Body of pancreas (tissue), 4 donors: ENCODE measurements around the gene GRXCR2. TPM values are rescaled to one million over a fixed set of nuclear protein-coding genes. Genes with fewer than 3 reads are reported as not detected.

Source experiments
- ATAC-seq: fragments of 150-250 bp; one replicate; pipeline ENCODE4 v1.9.1; 2016
- DNase-seq, 4 donors: peaks; one replicate each; pipeline ENCODE4 v3.0.0-alpha.2; 2019
- H3K27ac ChIP-seq, 4 donors: fragments of 200-600 bp; sonication (generic); 1 replicate in 3 of 4; 2 replicates in 1 of 4; pipeline versions ENCODE4 v1.5.1 to v1.6.1; 2016 to 2019; ENCODE audit warnings: mild to moderate bottlenecking in 1 of 4, mixed read lengths in 1 of 4, moderate library complexity in 1 of 4
- H3K27me3 ChIP-seq, 2 donors: fragments of 200-600 bp; sonication (generic); one replicate each; pipeline ENCODE4 v1.6.0; 2016; ENCODE audit warnings: mild to moderate bottlenecking in 1 of 2
- H3K36me3 ChIP-seq, 2 donors: fragments of 200-600 bp; sonication (generic); replicated peaks in 1 of 2; 2 replicates each; pipeline ENCODE4 v1.5.1; 2016; ENCODE audit warnings: low read depth in 2 of 2; ENCODE audit not compliant: insufficient read depth in 1 of 2
- H3K4me1 ChIP-seq: fragments of 200-600 bp; sonication (generic); one replicate; pipeline ENCODE4 v1.6.0; 2016
- H3K4me3 ChIP-seq, 2 donors: fragments of 200-600 bp; sonication (generic); 1 replicate in 1 of 2; 2 replicates in 1 of 2; pipeline ENCODE4 v1.5.1; 2016 to 2019
- H3K9me3 ChIP-seq, 3 donors: fragments of 200-600 bp; sonication (generic); 1 replicate in 2 of 3; 2 replicates in 1 of 3; pipeline ENCODE4 v1.5.1; 2016
- CTCF ChIP-seq, 7 experiments: fragments of 450-650 bp in 4 of 7; fragments of 200-600 bp in 3 of 7; sonication (generic) in 3 of 7; IDR thresholded peaks; one replicate each; pipeline ENCODE4 v1.5.1; 2016 to 2019; ENCODE audit warnings: antibody characterized with exemption in 7 of 7
- POLR2A ChIP-seq, 3 donors: fragments of 450-650 bp; IDR thresholded peaks; one replicate each; pipeline ENCODE4 v1.6.1; 2016; ENCODE audit warnings: antibody characterized with exemption in 3 of 3, mild to moderate bottlenecking in 2 of 3
- WGBS, 2 donors: methylation state at CpG; one replicate each; pipeline ENCODE4 v1.1.5; 2017; 5-methylcytosine and 5-hydroxymethylcytosine counted together
- intact Hi-C: fragments of 100-400 bp; cut with DNase I; formaldehyde crosslinking; loops from one replicate; pipeline ENCODE4 v1.15.1; 2023
- total RNA-seq, 2 donors: library from RNA; depleted of rRNA; stranded (reverse); fragments of >200 nt; gene quantifications; one replicate each; pipeline ENCODE4 v1.1.0, GENCODE V29; 2016

Gene GRXCR2
- total RNA-seq, 2 donors from 2014 or later = not detected

GRCh38 chr5:145889611-145890010, 16.8 kb upstream of the GRXCR2 start:
- no peak overlapping the region for H3K27ac ChIP-seq
- 84 to 90% methylated on average over 2 of the region's 2 CpGs for WGBS, 2 donors

GRCh38 chr5:145887976-145888574, 15.3 kb upstream of the GRXCR2 start:
- intact Hi-C loops = no loop called here
- Histone ChIP-seq H3K4me1 (no peaks in the 10 kb centered on the region), H3K9me3 (no peaks in the 10 kb centered on the region), H3K27me3 (no peaks in the 10 kb centered on the region), H3K27ac (no peak overlapping the region), H3K4me3 (no peak overlapping the region), H3K36me3 (no peaks in the 10 kb centered on the region)
- DNase-seq = peak; percentile 60 to 74 (median 64)
- 63 to 68% methylated on average over 5 of the region's 5 CpGs for WGBS, 2 donors
- peak; percentile 81 for ATAC-seq
- TF ChIP-seq POLR2A (IDR thresholded peaks at IDR 0.05) = no peak
- peak; percentile 60 to 83 (median 70) for TF ChIP-seq CTCF (IDR thresholded peaks at IDR 0.05)

More at GRCh38 chr5:145889611-145890010, 16.8 kb upstream of the GRXCR2 start:
- H3K9me3 ChIP-seq = no peaks in the 10 kb centered on the region
- no peaks in the 10 kb centered on the region for H3K27me3 ChIP-seq
- no peak for ATAC-seq
- no peaks in the 10 kb centered on the region for H3K36me3 ChIP-seq
- TF ChIP-seq CTCF (IDR thresholded peaks at IDR 0.05) (no peak), POLR2A (IDR thresholded peaks at IDR 0.05) (no peak)
- intact Hi-C loops = no loop called here
- no peak for DNase-seq
- H3K4me3 ChIP-seq = no peak overlapping the region
- no peaks in the 10 kb centered on the region for H3K4me1 ChIP-seq

GRCh38 chr5:145887217-145887616, 14.4 kb upstream of the GRXCR2 start:
- no peak for ATAC-seq
- no peaks in the 10 kb centered on the region for H3K9me3 ChIP-seq
- no peak for TF ChIP-seq POLR2A (IDR thresholded peaks at IDR 0.05)
- TF ChIP-seq CTCF (IDR thresholded peaks at IDR 0.05) = peak in 2 of 7 experiments; percentile 6 to 16
- H3K4me1 ChIP-seq = no peaks in the 10 kb centered on the region
- no peak for DNase-seq
- H3K36me3 ChIP-seq = no peaks in the 10 kb centered on the region
- whole genome bisulfite sequencing, 2 donors = 54 to 63% methylated on average over 3 of the region's 3 CpGs
- intact Hi-C loops = no loop called here
- H3K27me3 ChIP-seq = no peaks in the 10 kb centered on the region
- no peak overlapping the region for H3K4me3 ChIP-seq
- H3K27ac ChIP-seq = no peak overlapping the region

GRCh38 chr5:145874765-145875164, 2.0 kb upstream of the GRXCR2 start:
- Histone ChIP-seq H3K36me3 (no peaks in the 10 kb centered on the region), H3K9me3 (no peaks in the 10 kb centered on the region), H3K4me3 (no peak overlapping the region), H3K27me3 (no peaks in the 10 kb centered on the region), H3K27ac (no peak overlapping the region), H3K4me1 (no peaks in the 10 kb centered on the region)
- no peak for ATAC-seq
- no peak for DNase-seq
- WGBS, 2 donors = 88 to 89% methylated on average over 2 of the region's 2 CpGs
- no peak for TF ChIP-seq CTCF (IDR thresholded peaks at IDR 0.05)
- no peak for TF ChIP-seq POLR2A (IDR thresholded peaks at IDR 0.05)
- intact Hi-C loops = no loop called here

- H3K27ac ChIP-seq = no peak overlapping the region
- ATAC-seq (no peak), DNase-seq (no peak)
- TF ChIP-seq CTCF (IDR thresholded peaks at IDR 0.05) (no peak), POLR2A (IDR thresholded peaks at IDR 0.05) (no peak)
- 66 to 75% methylated on average over 8 of the region's 8 CpGs for WGBS, 2 donors
- no peaks in the 10 kb centered on the region for H3K36me3 ChIP-seq
- intact Hi-C loops = no loop called here
- H3K9me3 ChIP-seq = no peaks in the 10 kb centered on the region
- H3K27me3 ChIP-seq = no peaks in the 10 kb centered on the region
- no peaks in the 10 kb centered on the region for H3K4me1 ChIP-seq
- H3K4me3 ChIP-seq = no peak overlapping the region
Measured at GRCh38 chr5:145872486-145872885, 328 bp downstream of the GRXCR2 start.
